MM.1S (cell line): ENCODE results near the gene VEZT.

Experiments
- CTCF ChIP-seq: fragments of 300-600 bp; sonication (generic); IDR thresholded peaks from 2 replicates; pipeline ENCODE4 v1.5.1; 2016; ENCODE audit warnings: antibody characterized with exemption, low read length, mixed read lengths
- EZH2 ChIP-seq: fragments of 300-600 bp; sonication (generic); optimal IDR thresholded peaks from 2 replicates; pipeline ENCODE3; 2017; ENCODE audit warnings: low read depth, mild to moderate bottlenecking, antibody characterized with exemption, low read length, mixed read lengths
- EZH2phosphoT487 ChIP-seq: fragments of 300-600 bp; sonication (generic); IDR thresholded peaks from 2 replicates; pipeline ENCODE4 v1.6.1; 2018; ENCODE audit warnings: antibody characterized with exemption, low read length

DNA sequence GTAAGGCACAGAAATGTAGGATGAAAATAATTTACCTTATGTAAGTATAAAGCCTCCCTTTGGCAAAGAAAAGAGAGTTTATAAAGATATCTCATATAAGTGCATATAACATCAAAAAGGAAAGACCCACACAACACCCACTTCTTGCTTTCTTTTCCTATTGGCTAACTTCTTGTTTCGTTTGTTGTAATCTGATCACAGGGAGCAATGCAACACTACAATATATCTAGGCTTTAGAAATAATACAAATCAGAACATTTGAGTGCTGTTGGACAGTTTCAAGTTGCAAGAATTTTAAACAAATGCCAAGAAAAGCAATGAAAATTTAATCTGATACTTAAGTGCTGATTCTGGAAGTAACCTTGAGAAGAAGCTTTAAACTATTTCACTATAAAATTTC is 1.7 kb upstream of the VEZT start:
- no peak for TF ChIP-seq EZH2
- no peak for TF ChIP-seq CTCF
- no peak for TF ChIP-seq EZH2phosphoT487
